Measurements from ENCODE around the gene EXOSC3. TPM values are rescaled to one million over a fixed set of nuclear protein-coding genes. Genes with fewer than 3 reads are reported as not detected.

The EXOSC3 gene
- polyA plus RNA-seq, 3 donors: 9.8 to 25.2 (median 19.6) TPM

DNA sequence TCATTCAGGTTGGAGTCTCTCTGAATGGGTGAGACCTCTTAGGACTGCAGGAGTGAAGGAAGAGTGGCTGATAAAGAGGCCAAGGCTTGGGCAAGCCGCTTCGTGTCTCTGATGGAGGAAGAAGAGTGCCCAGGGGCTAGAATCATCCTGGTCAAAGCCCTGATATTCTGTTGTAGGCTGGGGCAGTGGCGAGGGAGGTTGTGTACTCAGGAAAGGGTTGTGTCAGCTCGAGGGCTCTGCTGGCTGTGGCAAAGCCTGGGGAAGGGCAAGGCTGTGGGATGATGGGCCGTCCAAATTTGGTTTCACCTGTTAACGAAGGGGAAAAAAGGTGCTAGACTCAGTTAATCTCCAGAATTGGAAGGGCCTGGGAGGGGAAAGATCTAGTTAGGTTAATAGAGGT is 33.7 kb downstream of the EXOSC3 start:
- 90% methylated on average over 6 of the region's 6 CpGs for WGBS (ENCODE audit: insufficient coverage)
- Histone ChIP-seq H3K9me3 (replicated peaks in 1 of 2; ENCODE audit: control insufficient read depth in 1 of 2, insufficient read depth in 1 of 2, low read length in 2 of 2) (peaks cover 0 to 6% of the 10 kb centered on the region in 2 donors), H3K4me3 (replicated peaks in 1 of 3; ENCODE audit: low read depth in 2 of 3, low read length in 3 of 3) (no peak overlapping the region), H3K4me2 (replicated peaks; ENCODE audit: extremely low read depth, low read length, poor library complexity, severe bottlenecking) (no peak overlapping the region), H3K27me3 (ENCODE audit: control insufficient read depth in 2 of 2, insufficient read depth in 2 of 2, low read length in 2 of 2) (no peaks in the 10 kb centered on the region), H3K4me1 (ENCODE audit: control insufficient read depth in 1 of 2, insufficient read depth in 2 of 2, low read length in 2 of 2) (peaks cover 13 to 15% of the 10 kb centered on the region in 2 donors), H4K20me1 (ENCODE audit: insufficient read depth, low read length) (no peaks in the 10 kb centered on the region), H3K27ac (ENCODE audit: low read depth in 1 of 2, low read length in 2 of 2) (no peak overlapping the region), H3K79me2 (ENCODE audit: insufficient read depth, low read length) (peaks cover 19% of the 10 kb centered on the region), H2AFZ (ENCODE audit: insufficient read depth, low read depth, low read length, poor library complexity, severe bottlenecking) (no peak overlapping the region), H3K36me3 (replicated peaks in 1 of 2; ENCODE audit: control insufficient read depth in 1 of 2, insufficient read depth in 2 of 2, low read length in 2 of 2) (no peaks in the 10 kb centered on the region), H3K9ac (ENCODE audit: insufficient read depth, low read length, poor library complexity, severe bottlenecking) (no peak overlapping the region)
- Mint-ChIP-seq H3K4me1 (peaks cover 19% of the 10 kb centered on the region), H3K27ac (no peak overlapping the region), H3K36me3 (no peaks in the 10 kb centered on the region), H3K4me3 (peak overlapping the region in 1 of 2 donors; percentile 20), H3K9me3 (peaks cover 0 to 8% (median 5%) of the 10 kb centered on the region in 7 donors), H3K27me3 (ENCODE audit: low read depth in 3 of 3) (peaks cover 0 to 8% (median 1%) of the 10 kb centered on the region in 3 donors)
- TF ChIP-seq, protein P1, sequence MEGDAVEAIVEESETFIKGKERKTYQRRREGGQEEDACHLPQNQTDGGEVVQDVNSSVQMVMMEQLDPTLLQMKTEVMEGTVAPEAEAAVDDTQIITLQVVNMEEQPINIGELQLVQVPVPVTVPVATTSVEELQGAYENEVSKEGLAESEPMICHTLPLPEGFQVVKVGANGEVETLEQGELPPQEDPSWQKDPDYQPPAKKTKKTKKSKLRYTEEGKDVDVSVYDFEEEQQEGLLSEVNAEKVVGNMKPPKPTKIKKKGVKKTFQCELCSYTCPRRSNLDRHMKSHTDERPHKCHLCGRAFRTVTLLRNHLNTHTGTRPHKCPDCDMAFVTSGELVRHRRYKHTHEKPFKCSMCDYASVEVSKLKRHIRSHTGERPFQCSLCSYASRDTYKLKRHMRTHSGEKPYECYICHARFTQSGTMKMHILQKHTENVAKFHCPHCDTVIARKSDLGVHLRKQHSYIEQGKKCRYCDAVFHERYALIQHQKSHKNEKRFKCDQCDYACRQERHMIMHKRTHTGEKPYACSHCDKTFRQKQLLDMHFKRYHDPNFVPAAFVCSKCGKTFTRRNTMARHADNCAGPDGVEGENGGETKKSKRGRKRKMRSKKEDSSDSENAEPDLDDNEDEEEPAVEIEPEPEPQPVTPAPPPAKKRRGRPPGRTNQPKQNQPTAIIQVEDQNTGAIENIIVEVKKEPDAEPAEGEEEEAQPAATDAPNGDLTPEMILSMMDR (IDR thresholded peaks at IDR 0.05): no peak
- intact Hi-C loops (cut with micrococcal nuclease): loop anchor here (5.0 to 10.0 kb wide), 2 partner anchors 36 to 644 kb away; partner anchors contain the start of genes ALDH1B1 (in 1 of the 2) and EXOSC3 (in 1 of the 2)
- DNase-seq: no peak

- Histone ChIP-seq H3K4me2 (replicated peaks; ENCODE audit: extremely low read depth, low read length, poor library complexity, severe bottlenecking) (no peak overlapping the region), H3K9me3 (replicated peaks in 1 of 2; ENCODE audit: control insufficient read depth in 1 of 2, insufficient read depth in 1 of 2, low read length in 2 of 2) (peaks cover 0 to 6% of the 10 kb centered on the region in 2 donors), H3K27me3 (ENCODE audit: control insufficient read depth in 2 of 2, insufficient read depth in 2 of 2, low read length in 2 of 2) (no peaks in the 10 kb centered on the region), H3K79me2 (ENCODE audit: insufficient read depth, low read length) (peaks cover 4% of the 10 kb centered on the region), H3K27ac (ENCODE audit: low read depth in 1 of 2, low read length in 2 of 2) (no peak overlapping the region), H3K9ac (ENCODE audit: insufficient read depth, low read length, poor library complexity, severe bottlenecking) (no peak overlapping the region), H3K4me1 (ENCODE audit: control insufficient read depth in 1 of 2, insufficient read depth in 2 of 2, low read length in 2 of 2) (peaks cover 7 to 8% of the 10 kb centered on the region in 2 donors), H4K20me1 (ENCODE audit: insufficient read depth, low read length) (no peaks in the 10 kb centered on the region), H2AFZ (ENCODE audit: insufficient read depth, low read depth, low read length, poor library complexity, severe bottlenecking) (peak overlapping the region; percentile 23), H3K4me3 (replicated peaks in 1 of 3; ENCODE audit: low read depth in 2 of 3, low read length in 3 of 3) (no peak overlapping the region), H3K36me3 (replicated peaks in 1 of 2; ENCODE audit: control insufficient read depth in 1 of 2, insufficient read depth in 2 of 2, low read length in 2 of 2) (no peaks in the 10 kb centered on the region)
- TF ChIP-seq, protein P1 (IDR thresholded peaks at IDR 0.05): no peak
- 94% methylated on average over 4 of the region's 5 CpGs for WGBS (ENCODE audit: insufficient coverage)
- peaks cover 7% of the 10 kb centered on the region for H3K4me1 Mint-ChIP-seq
- H3K4me3 Mint-ChIP-seq: no peak overlapping the region
- intact Hi-C loops (cut with micrococcal nuclease): loop anchor here (5.0 kb wide), 2 partner anchors 613 to 653 kb away; no protein-coding TSS in a partner anchor
- no peaks in the 10 kb centered on the region for H3K36me3 Mint-ChIP-seq
- no peak for DNase-seq
- H3K9me3 Mint-ChIP-seq: peaks cover 0 to 8% (median 5%) of the 10 kb centered on the region in 7 donors
- peaks cover under 1 to 10% (median 3%) of the 10 kb centered on the region in 3 donors for H3K27me3 Mint-ChIP-seq (ENCODE audit: low read depth in 3 of 3)
- no peak overlapping the region for H3K27ac Mint-ChIP-seq
Observed at GRCh38 chr9:37749129-37749528, 35.7 kb downstream of the EXOSC3 start.
